H1 (cell line): ENCODE data around the gene CAT.

Experiments
- EZH2 ChIP-seq: fragments of 200-600 bp; sonication (generic); IDR thresholded peaks from 2 replicates; pipeline ENCODE4 v1.7.1; 2012; ENCODE audit warnings: low read depth, mild to moderate bottlenecking, moderate library complexity, low read length, inconsistent platforms; ENCODE audit not compliant: severe bottlenecking
- HDAC2 ChIP-seq, 2 experiments: fragments of 300-600 bp in 1 of 2; sonication (generic) in 1 of 2; IDR thresholded peaks; 2 replicates each; pipeline ENCODE4 v1.6.1; 2011 to 2012; ENCODE audit warnings: low read depth in 2 of 2, low read length in 2 of 2, mild to moderate bottlenecking in 2 of 2, moderate library complexity in 2 of 2, borderline replicate concordance in 1 of 2, inconsistent platforms in 1 of 2
- KDM1A ChIP-seq: fragments of 200-600, 300-600 bp; sonication (generic); IDR thresholded peaks from 2 replicates; pipeline ENCODE4 v1.7.1; 2016; ENCODE audit warnings: mild to moderate bottlenecking, low read length, borderline replicate concordance
- SIN3A ChIP-seq, 2 experiments: IDR thresholded peaks in 1 of 2; conservative IDR thresholded peaks in 1 of 2; 2 replicates each; pipeline ENCODE4 v1.6.1; 2011 to 2012; ENCODE audit warnings: low read length in 2 of 2, improper control_type of control experiment in 1 of 2, low read depth in 1 of 2, mild to moderate bottlenecking in 1 of 2

GRCh38 chr11:34507156-34507555 lies 68.4 kb downstream of the CAT start:
- no peak for TF ChIP-seq HDAC2 (IDR thresholded peaks at IDR 0.05; ENCODE audit: borderline replicate concordance in 1 of 2, low read depth in 2 of 2, low read length in 2 of 2)
- no peak for TF ChIP-seq SIN3A (conservative IDR thresholded peaks at IDR 0.05 in 1 of 2, IDR thresholded peaks at IDR 0.05 in 1 of 2; ENCODE audit: low read depth in 1 of 2, low read length in 2 of 2)
- no peak for TF ChIP-seq EZH2
- TF ChIP-seq KDM1A = no peak
